NCI-H128 (cell line): Measurements from ENCODE around the gene PBX1.

ENCODE experiments used
- DNase-seq: peaks from one replicate; lab custom pipeline; 2025; ENCODE audit not compliant: unreplicated experiment; lab: John Stamatoyannopoulos, UW

The PBX1 gene

DNA sequence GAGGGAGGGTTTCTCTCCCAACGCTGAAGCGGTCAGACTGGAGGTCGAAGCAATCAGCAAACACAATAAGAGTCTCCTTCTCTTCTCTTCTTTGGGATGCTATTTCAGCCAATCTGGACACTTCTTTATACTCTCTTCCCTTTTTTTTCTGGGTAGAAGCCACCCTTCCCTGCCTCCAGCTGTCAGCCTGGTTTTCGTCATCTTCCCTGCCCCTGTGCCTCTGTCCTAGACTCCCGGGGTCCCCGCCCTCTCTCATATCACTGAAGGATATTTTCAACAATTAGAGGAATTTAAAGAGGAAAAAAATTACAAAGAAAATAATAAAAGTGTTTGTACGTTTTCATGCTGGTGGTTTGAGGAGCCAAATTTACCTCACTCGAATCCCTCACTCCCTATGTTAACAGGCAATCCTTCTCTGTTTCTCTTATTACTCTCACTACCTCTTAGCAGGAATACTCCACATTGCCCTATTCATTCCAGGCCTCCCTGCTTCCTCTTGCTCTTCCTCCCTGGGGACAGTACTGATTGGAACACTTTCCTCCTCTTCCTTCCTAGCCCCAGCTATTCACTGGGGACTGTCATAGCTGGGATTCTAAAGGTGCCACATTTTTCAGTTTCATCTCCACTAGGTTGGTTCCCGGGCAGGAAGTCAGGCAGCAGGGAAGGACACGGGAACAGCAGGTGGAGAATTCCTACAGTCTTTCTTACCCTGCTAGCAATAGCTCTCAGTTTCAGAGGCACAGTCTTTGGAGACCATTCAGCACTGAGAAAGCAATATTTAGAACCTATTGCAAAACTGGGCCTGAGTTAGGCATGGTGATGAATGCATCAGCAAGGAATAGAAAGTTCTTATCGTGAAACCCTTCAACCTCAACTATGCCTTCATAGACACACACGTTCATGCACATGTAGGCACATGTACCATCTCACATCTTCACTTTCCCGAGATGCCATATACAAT is 288.0 kb downstream of the PBX1 start:
- DNase-seq, result no peak

GRCh38 chr1:164853146-164853545 is 294.2 kb downstream of the PBX1 start:
- DNase-seq, result no peak

DNA sequence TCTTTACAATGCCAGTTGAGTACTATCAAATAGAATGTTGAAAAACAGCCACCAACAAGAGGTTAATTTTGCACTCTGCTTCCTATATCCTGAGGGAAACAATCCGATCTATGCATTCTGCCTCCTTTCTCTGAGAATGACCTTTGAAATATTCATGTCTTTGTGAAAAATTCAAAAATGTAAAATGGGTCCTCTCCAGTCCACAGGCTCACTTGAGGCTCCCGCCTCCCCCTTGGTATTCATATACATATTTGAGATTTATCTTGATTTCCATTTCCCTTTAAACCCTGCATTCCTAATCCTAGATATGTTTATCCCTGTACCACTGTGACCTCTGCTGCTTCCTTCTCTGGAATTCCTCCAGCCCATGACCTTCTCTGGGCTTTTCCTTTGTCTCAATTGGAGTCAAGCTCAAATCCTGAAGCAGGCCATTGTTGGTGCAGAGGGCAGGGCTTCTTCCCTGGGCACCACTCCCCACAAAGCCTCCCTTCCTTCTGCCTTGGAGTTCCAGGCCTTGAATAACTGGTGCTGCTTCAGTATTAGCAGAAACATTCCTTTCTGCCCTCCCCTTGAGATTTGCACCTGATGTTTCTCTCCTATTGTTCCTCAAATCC is 296.8 kb downstream of the PBX1 start:
- DNase-seq, result no peak

DNA sequence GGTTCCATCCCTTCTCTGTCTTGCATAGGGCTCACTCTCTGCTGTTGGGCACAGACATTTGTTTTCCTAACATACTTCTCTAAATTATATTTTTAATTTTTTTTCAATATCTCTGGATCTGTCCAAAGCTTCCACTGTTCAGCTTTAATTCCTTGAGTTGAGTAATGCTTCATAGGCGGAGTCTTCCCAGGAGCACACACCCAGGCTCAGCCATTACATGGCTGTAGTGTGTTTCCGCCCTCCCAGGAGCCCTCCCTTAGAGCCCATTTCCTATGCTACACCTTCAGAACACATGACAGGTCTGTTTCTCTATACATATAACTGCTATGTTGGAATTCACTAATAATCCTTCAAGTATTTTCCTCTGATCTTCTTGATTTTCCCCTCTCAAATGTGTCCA is 297.4 kb downstream of the PBX1 start:
- DNase-seq, result no peak

DNA sequence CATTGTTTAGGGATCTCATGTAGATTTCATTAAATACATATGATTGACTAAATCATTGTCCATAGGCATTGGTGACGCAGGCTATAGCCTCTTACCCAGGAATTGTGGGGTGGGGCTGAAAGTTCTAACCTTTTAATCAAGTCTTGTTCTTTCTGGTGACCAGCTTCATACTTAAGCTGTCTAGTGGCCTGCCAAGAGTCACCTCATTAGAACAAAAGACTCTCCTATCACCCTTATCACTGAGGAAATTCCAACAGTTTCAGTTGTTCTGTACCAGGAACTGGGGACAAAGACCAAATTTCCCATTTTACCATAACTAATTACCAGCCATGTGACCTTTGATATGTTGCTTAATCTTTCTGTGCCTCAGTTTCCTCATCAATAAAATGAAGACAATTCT is 298.5 kb downstream of the PBX1 start:
- DNase-seq, result no peak

GRCh38 chr1:164858096-164858632 is 299.2 kb downstream of the PBX1 start:
- DNase-seq, result no peak

DNA sequence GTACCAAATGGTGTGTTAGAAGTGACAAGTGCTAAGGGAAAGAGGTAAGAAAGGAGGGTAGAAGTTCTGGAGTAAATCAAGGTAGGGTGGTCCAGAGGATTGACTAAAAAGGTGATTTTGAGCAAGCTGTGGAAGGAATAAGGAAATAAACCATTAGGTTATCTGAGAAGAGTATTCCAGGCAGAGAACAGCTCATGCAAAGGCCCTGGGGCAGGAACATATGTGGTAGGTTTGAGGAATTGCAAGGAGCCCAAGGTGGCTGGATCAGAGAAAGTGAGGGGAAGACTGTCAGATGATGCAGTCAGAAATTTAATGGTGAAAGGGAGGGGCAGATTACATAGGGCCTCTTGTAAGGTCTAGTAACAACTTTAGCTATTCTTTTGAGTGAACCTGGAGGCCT is 302.6 kb downstream of the PBX1 start:
- DNase-seq, result no peak

GRCh38 chr1:164863056-164863455 is 304.1 kb downstream of the PBX1 start:
- no peak for DNase-seq

- no peak for DNase-seq
These were observed 305.2 kb downstream of the PBX1 start for GRCh38 chr1:164864161-164864560.

GRCh38 chr1:164865385-164865784 is 306.4 kb downstream of the PBX1 start:
- no peak for DNase-seq

- DNase-seq, result no peak
These were observed 308.6 kb downstream of the PBX1 start for GRCh38 chr1:164867590-164867989.

DNA sequence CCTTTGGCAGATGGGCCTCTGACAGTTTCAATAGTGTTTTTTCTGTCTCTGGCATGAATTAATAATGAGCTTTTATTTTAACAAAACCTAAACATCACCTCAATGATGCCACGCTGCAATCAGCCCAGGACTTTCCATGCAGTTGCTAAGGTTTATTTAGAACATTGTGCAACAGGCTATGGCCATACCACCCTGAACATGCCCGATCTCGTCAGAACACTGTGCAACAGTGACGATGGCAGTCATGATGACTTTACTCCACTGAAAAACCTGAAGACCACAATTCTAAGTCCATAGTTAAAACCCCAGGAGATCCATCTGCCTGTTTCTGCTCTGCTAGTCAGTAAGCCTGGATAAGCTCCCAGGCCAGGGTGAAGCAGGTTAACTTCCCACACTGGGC is 310.0 kb downstream of the PBX1 start:
- DNase-seq, result no peak

DNA sequence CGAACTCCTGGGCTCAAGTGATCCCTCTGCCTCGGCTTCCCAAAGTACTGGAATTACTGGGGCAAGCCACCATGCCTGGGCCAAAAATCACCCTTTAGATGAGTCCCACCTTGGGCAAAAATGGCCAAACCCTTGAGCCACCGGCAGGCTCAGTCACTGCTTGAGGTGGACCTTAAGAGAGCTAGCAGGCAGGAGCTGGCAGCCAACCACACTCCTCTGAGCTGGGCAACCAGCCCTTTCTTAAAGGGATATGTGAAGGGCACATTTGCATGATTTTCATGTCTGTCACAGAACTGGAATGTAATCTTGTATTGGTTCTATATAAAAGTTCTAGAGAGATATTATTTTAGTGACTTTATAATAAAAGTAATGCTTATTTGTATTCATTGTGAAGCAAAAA is 316.5 kb downstream of the PBX1 start:
- no peak for DNase-seq

- no peak for DNase-seq
These were observed 317.6 kb downstream of the PBX1 start for GRCh38 chr1:164876398-164877116.

- DNase-seq, result no peak
These were observed 321.2 kb downstream of the PBX1 start for GRCh38 chr1:164880199-164880598.

DNA sequence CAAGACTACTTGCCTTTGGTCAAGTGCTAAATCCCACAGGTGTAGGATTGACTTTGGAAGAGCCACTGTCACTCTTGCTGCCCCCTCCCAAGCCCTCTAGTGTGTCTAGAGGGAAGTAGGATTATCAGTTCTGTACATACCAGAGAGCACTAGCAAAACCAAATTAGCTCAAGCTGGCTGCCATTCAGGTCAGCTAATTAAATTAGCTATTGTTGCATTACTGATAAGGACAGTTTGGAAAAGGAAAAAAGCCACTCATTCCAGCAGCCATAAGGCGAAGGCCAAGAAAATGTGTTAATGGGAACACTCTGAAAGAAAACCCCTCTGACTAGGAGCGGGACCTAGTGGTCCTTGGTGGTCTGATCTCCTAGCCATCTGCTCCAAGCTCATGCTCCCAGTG is 321.7 kb downstream of the PBX1 start:
- no peak for DNase-seq

DNA sequence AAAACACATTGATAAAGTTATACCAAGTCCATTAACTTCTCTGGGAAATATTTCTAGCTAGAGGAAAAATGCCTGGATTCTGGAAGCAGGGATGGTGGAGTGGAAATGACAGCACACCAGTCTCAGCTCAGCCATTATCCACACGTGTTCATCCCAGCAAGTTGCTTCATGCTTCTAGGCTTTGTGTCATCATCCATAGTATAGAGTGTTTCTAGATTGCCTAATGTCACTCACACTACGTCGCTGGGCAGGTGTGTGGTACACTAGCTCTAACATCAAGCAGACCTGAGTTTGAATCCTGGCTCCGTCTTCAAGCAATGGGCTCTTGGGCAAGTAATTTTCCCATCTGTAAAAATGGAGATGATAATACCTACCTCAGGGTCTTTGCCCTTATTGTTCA is 326.3 kb downstream of the PBX1 start:
- no peak for DNase-seq

DNA sequence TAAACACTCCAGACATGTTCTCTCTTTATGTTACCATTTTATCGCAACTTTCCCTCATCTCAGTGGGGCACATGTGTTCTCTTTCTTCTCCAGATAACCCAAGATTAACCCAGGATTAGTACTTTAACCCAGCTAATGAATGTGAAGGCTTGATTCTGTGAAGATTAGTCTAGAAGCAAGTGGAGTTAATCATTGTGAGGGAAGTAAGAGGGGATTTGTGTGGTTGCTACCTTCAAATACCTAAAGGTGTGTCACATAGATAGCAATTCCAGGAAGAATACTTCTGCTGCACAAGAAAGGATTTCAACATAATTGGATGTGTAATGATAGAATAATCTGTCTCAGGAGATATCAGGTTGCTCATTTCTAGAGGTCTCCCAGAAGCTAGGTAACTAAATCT is 327.1 kb downstream of the PBX1 start:
- no peak for DNase-seq

DNA sequence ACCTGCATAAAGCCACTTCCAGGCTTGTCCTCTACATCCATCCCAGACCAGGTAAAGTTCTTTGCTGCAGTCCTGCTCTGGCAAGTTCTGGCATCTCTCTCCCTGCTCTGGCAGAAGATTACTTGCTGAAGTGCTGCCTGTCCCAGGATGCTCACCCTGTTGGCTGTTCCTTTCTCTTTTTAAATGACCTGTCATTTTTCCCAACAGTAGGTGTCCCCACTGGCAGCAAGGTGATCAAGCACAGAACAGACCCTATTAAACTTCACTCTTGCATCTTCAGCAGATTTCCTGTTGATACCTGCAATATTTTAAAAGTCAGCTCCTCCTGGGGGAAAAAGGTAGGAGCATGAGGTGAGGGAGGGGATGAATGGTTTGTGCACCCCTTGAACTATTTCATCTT is 332.6 kb downstream of the PBX1 start:
- DNase-seq, result no peak

DNA sequence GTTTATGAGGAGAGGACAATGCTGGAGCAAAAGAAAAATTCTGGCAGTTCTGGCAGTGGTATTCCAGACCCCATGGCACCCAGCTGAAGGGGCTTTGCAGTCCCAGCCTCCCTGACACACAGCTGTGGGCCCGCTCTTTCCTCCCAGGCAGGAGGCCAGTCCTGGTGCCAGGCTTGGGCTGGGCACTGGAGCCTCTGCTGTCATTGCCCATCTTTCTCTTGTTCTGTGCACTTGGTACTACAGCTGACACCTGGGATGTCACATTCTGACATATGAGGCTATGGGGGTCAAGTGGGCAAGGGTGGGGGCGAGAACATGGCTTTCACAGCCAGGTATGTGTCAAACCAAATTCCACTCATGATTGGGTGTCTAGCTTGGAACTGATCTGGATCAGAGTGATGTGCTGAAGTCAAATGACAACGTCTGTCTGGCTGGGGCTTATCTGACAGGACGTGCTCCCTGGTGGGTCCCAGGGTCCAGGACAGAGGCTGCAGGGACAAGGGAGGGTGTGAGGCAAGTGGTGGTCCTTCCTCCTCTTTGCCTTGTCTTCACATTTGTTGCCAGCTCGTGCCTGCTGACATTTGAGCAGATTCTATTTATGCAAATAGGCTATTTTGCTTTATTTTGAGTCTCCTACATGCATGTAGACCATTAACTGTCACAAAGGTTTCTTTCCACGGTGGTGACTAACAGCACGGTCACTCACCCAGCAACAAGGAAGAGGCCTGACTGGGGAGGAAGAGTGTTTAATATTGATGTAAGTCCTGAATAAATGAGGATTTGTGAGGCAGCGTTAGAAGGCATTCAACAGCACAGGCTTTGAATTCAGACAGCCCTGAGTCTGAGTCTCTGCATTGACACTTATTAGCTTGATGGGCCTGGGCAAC is 336.3 kb downstream of the PBX1 start:
- no peak for DNase-seq

DNA sequence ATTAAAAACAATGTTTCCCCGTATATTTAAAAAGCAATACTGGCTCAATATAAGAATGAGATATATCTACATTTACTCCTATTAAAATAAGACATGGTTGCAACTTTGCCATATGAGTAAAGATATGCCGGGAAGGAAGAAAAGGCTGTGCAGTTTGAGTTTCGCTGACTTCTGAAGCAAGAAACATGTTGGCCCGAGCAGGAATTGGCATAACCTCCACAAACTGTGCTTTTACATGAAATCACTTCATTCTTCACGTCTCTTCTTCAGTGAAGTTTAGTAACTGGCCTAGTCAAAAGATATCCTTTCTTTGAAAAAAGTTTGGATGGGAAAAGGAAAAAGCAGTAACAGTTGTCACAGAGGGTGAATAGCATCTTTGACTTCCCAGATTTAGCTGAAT is 342.0 kb downstream of the PBX1 start:
- no peak for DNase-seq
